A549 treated with AZD2906 at 1 μM for 4 hours (cell line): ENCODE results near the gene SRGAP2B. TPM values are rescaled to one million over a fixed set of nuclear protein-coding genes. Genes with fewer than 3 reads are reported as not detected.

Experiments used
- total RNA-seq: library from RNA; stranded (reverse); fragments of 200-300 nt; extraction: Qiagen RNA extraction; gene quantifications from 5 replicates; pipeline ENCODE4 v1.2.3, GENCODE V29; 2022

The SRGAP2B gene
- total RNA-seq = 13.2 to 21.0 TPM (median 17.5 TPM) in 5 replicates

GRCh38 chr1:145095284-145096057 lies at the start of gene SRGAP2B, which contains the start of gene FAM72D:
TSS of gene SRGAP2B (minus strand) at chr1:145095328. CDS start at chr1:145092901, 2,427 bp downstream.
TSS of gene FAM72D (plus strand) at chr1:145095974. CDS start at chr1:145096848, 874 bp downstream.

Other genes starting within 250 kb of the SRGAP2B start
- gene FAM72D, start 646 bp upstream of the SRGAP2B start, total RNA-seq = 4.5 to 6.4 TPM (median 5.5 TPM) in 5 replicates
- not detected in 5 replicates for gene PPIAL4D, start 146.8 kb upstream of the SRGAP2B start, total RNA-seq